ENCODE results near the gene C11orf68. TPM values are rescaled to one million over a fixed set of nuclear protein-coding genes. Genes with fewer than 3 reads are reported as not detected.

Gene C11orf68
- total and polyA plus RNA-seq, 9 of the 15 experiments (the other 6 are each of a cell fraction or from before 2014, with no cell fraction given) = 3.6 to 35.9 (median 12.8) TPM

DNA sequence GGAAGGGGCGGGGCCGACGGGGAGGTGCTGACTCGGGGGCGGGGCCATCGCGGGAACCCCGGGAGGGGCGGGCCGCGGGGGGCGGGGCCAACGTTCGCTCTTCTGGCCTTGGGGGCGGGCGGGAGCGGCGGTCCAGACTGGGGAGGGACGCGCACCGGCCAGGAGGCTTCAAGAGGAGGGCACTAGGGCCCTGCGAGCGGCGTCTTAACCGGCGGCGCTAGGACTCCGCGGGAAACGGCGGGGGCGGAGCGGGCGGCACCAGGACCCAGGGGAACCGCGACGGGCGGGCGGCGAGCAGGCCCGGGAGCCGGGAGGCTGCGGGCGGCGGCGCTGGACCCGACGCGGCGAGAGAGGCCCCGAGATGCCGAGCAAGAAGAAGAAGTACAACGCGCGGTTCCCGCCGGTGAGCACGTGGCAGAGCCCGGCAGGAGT, 295 bp upstream of the C11orf68 start, which contains the start of gene DRAP1 (continued):
- TF ChIP-seq, protein P1, sequence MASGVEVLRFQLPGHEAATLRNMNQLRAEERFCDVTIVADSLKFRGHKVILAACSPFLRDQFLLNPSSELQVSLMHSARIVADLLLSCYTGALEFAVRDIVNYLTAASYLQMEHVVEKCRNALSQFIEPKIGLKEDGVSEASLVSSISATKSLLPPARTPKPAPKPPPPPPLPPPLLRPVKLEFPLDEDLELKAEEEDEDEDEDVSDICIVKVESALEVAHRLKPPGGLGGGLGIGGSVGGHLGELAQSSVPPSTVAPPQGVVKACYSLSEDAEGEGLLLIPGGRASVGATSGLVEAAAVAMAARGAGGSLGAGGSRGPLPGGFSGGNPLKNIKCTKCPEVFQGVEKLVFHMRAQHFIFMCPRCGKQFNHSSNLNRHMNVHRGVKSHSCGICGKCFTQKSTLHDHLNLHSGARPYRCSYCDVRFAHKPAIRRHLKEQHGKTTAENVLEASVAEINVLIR (CRISPR knock-in tag; IDR thresholded peaks at IDR 0.05) = peak; percentile 69
- TF ChIP-seq TCFL5 (CRISPR knock-in tag; conservative IDR thresholded peaks at IDR 0.05) (no peak), ZNF79 (CRISPR knock-in tag; IDR thresholded peaks at IDR 0.05; ENCODE audit: low read depth) (no peak), SAP30 (IDR thresholded peaks at IDR 0.05; ENCODE audit: borderline replicate concordance, insufficient read depth, low read depth, low read length, poor library complexity, severe bottlenecking) (no peak), EGR1 (conservative IDR thresholded peaks at IDR 0.05) (peak; percentile 99), SRSF9 (IDR thresholded peaks at IDR 0.05; ENCODE audit: borderline replicate concordance, low read depth, low read length) (no peak), ZNF239 (CRISPR knock-in tag; IDR thresholded peaks at IDR 0.05) (peak; percentile 57; the same call in 1 of the 2 replicates), SETDB1 (IDR thresholded peaks at IDR 0.05; ENCODE audit: low read length) (no peak), ELF1 (tag; IDR thresholded peaks at IDR 0.05) (0 out of 2 replicates have a peak, but pooled peaks have one; percentile 52), KLF13 (tag; IDR thresholded peaks at IDR 0.05; ENCODE audit: borderline replicate concordance, low read depth) (peak; percentile 87), ZNF766 (CRISPR knock-in tag; conservative IDR thresholded peaks at IDR 0.05) (0 out of 2 replicates have a peak, but pooled peaks have one; percentile 60), BCOR (IDR thresholded peaks at IDR 0.05) (0 out of 2 replicates have a peak, but pooled peaks have one; percentile 40), ZSCAN29 (IDR thresholded peaks at IDR 0.05) (no peak), HMGN3 (IDR thresholded peaks at IDR 0.05; ENCODE audit: borderline replicate concordance, extremely low read depth, insufficient read length, low read depth, low read length) (peak; percentile 98), DPF2 (IDR thresholded peaks at IDR 0.05) (no peak), CBX3 (IDR thresholded peaks at IDR 0.05; ENCODE audit: borderline replicate concordance in 1 of 2, low read length in 2 of 2) (peak in 1 of 2 experiments; percentile 78; a peak in 2 of 3 replicates), HDAC3 (IDR thresholded peaks at IDR 0.05; ENCODE audit: borderline replicate concordance, partially characterized antibody) (no peak), SIN3A (IDR thresholded peaks at IDR 0.05; ENCODE audit: borderline replicate concordance in 2 of 2, control insufficient read depth in 1 of 2, low read depth in 2 of 2, low read length in 2 of 2) (peak in 1 of 2 experiments; percentile 79; a peak in 2 of 4 replicates)
- TF ChIP-seq, protein P2, sequence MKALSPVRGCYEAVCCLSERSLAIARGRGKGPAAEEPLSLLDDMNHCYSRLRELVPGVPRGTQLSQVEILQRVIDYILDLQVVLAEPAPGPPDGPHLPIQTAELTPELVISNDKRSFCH (CRISPR knock-in tag; IDR thresholded peaks at IDR 0.05) = no peak
- TF ChIP-seq, protein P2 (tag; IDR thresholded peaks at IDR 0.05) = peak; percentile 47; the same call in 1 of the 2 replicates
- TF ChIP-seq, protein P3, sequence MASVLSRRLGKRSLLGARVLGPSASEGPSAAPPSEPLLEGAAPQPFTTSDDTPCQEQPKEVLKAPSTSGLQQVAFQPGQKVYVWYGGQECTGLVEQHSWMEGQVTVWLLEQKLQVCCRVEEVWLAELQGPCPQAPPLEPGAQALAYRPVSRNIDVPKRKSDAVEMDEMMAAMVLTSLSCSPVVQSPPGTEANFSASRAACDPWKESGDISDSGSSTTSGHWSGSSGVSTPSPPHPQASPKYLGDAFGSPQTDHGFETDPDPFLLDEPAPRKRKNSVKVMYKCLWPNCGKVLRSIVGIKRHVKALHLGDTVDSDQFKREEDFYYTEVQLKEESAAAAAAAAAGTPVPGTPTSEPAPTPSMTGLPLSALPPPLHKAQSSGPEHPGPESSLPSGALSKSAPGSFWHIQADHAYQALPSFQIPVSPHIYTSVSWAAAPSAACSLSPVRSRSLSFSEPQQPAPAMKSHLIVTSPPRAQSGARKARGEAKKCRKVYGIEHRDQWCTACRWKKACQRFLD (CRISPR knock-in tag; IDR thresholded peaks at IDR 0.05) = 0 out of 2 replicates have a peak, but pooled peaks have one; percentile 85
- TF ChIP-seq, protein P4, sequence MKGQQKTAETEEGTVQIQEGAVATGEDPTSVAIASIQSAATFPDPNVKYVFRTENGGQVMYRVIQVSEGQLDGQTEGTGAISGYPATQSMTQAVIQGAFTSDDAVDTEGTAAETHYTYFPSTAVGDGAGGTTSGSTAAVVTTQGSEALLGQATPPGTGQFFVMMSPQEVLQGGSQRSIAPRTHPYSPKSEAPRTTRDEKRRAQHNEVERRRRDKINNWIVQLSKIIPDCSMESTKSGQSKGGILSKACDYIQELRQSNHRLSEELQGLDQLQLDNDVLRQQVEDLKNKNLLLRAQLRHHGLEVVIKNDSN (CRISPR knock-in tag; IDR thresholded peaks at IDR 0.05) = no peak
- TF ChIP-seq, protein P5, sequence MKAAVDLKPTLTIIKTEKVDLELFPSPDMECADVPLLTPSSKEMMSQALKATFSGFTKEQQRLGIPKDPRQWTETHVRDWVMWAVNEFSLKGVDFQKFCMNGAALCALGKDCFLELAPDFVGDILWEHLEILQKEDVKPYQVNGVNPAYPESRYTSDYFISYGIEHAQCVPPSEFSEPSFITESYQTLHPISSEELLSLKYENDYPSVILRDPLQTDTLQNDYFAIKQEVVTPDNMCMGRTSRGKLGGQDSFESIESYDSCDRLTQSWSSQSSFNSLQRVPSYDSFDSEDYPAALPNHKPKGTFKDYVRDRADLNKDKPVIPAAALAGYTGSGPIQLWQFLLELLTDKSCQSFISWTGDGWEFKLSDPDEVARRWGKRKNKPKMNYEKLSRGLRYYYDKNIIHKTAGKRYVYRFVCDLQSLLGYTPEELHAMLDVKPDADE (conservative IDR thresholded peaks at IDR 0.05; ENCODE audit: control insufficient read depth, low read depth, low read length) = peak; percentile 56; the same call in 1 of the 2 replicates
